HG03175 (cell line): ENCODE measurements around the gene HLA-E.

Experiments
- ATAC-seq: cut with Tn5 transposase; IDR thresholded peaks from one replicate; pipeline ENCODE4 v1.9.1; 2021; ENCODE audit warnings: mild to moderate bottlenecking, moderate library complexity; ENCODE audit not compliant: unreplicated experiment

The HLA-E gene

GRCh38 chr6:30533460-30534294 lies 44.4 kb downstream of the HLA-E start:
- ATAC-seq, result no peak

- ATAC-seq, result no peak
These were observed 48.6 kb downstream of the HLA-E start for GRCh38 chr6:30537931-30538330.

DNA sequence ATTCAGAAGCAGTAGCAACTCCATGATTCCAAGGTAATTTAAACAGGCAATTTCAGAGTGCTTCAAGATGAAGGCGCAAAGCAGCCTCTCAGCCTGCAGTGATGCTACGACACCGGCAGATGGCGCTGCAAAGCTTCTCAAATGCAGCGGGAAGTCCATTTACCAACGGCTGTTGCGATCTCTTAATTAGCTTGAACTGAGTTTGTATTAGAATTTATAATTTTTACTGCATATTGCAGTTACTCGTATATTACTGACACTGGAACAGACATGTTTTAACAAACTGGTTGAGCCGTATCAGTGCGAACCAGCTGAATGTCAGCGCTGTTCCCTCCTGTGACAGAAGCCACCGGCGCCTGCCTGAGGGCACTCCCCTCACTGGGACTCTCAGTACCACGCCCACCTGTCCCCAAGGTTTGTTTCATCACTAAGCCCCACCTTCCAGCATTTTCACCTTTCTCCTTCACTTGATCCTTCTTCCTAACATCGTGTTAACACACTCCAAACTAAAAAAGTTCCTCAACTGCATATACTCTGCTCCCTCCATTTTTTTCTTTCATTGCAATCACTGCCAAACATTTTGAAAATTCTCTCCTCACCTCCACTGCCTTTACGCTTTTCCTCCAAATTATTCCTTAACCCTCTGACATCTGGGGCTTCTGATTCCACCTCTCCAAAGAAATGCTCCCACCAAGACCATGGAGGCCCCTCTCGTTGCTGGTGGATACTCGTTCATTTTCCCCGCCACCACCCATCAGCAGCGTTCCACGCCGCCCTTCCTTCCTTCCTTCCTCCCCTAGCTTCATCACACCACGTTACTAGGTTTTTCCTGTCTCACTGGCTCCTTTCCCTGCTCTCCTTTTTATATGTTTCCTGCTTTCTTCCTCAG lies 52.5 kb downstream of the HLA-E start:
- peak; percentile 50 for ATAC-seq

DNA sequence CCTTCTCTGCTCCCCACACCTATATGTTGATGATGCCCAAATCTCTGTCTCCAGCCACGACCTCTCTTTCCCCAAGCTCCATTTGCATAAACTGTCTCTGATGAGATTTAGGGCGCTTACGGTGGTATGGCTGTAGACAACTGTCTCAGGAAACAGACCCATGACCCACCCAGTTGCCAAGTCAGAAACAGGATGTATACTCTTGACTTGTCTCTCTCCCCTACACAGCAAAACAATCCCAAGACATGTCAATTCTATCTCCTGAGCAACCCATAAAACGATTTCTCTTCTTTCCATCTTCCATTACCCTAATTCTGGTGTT lies 53.1 kb downstream of the HLA-E start:
- no peak for ATAC-seq

DNA sequence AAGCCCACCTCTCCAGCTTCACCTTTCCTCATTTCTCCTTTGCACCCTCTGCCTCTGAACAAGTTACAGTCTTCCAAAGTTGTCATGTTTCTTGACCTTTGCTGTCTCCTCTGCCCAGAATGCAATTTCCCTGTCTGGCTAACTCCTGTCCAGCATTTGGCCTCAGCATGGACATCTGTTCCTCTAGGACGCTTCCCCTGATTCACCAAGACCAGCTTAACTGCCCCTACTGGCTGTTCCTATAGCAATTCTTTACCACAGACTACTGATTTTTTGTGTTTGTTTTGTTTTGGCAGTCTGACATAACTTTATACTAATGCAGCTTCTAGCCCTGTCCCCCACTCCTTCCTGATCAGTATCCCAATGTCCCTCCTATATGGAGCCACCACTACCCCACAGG lies 53.6 kb downstream of the HLA-E start:
- ATAC-seq, result no peak
